Testis (tissue), 3 donors: Measurements from ENCODE around the gene BRI3. TPM values are rescaled to one million over a fixed set of nuclear protein-coding genes. Genes with fewer than 3 reads are reported as not detected.
A peak's percentile ranks its signal among the peaks of the same experiment; 100 is the strongest.

Experiments used
- DNase-seq: peaks from one replicate; pipeline ENCODE4 v3.0.0-alpha.2; 2019
- H3K27ac ChIP-seq, 2 donors: fragments of 200-600 bp; sonication (generic); one replicate each; pipeline ENCODE4 v1.5.1; 2019
- H3K27me3 ChIP-seq: fragments of 200-600 bp; sonication (generic); one replicate; pipeline ENCODE4 v1.5.1; 2019
- H3K36me3 ChIP-seq: fragments of 200-600 bp; sonication (generic); one replicate; pipeline ENCODE4 v1.5.1; 2017; ENCODE audit warnings: low read depth; ENCODE audit errors: missing control alignments
- H3K4me1 ChIP-seq: fragments of 200-600 bp; sonication (generic); one replicate; pipeline ENCODE4 v1.5.1; 2019
- H3K4me3 ChIP-seq, 2 donors: fragments of 200-600 bp; sonication (generic); one replicate each; pipeline ENCODE4 v1.5.1; 2017 to 2019
- H3K9me3 ChIP-seq: fragments of 200-600 bp; sonication (generic); one replicate; pipeline ENCODE4 v1.5.1; 2017
- CTCF ChIP-seq, 3 experiments: fragments of 450-650 bp in 2 of 3; fragments of 200-600 bp in 1 of 3; sonication (generic) in 1 of 3; IDR thresholded peaks; one replicate each; pipeline ENCODE4 v1.5.1; 2016 to 2019; ENCODE audit warnings: antibody characterized with exemption in 3 of 3, mild to moderate bottlenecking in 2 of 3, moderate library complexity in 1 of 3
- POLR2A ChIP-seq: fragments of 450-650 bp; IDR thresholded peaks from one replicate; pipeline ENCODE4 v1.6.1; 2017; ENCODE audit warnings: antibody characterized with exemption, mild to moderate bottlenecking, moderate library complexity
- WGBS, 2 donors: methylation state at CpG; one replicate each; pipeline ENCODE4 v1.1.5; 2018; 5-methylcytosine and 5-hydroxymethylcytosine counted together
- intact Hi-C: fragments of 100-400 bp; cut with DNase I; formaldehyde crosslinking; loops from one replicate; pipeline ENCODE4 v1.15.1; 2023; ENCODE audit warnings: low total_unique reads
- polyA plus RNA-seq: library from polyadenylated mRNA; stranded (reverse); fragments of 350-450 nt; fragmentation: Illumina TruSeq; extraction: RNeasy Lipid Tissue Mini Kit (QIAGEN cat#74804); gene quantifications from one replicate; pipeline ENCODE4 v1.2.3, GENCODE V29; 2014; ENCODE audit warnings: low read depth, low replicate concordance; ENCODE audit not compliant: insufficient read depth
- total RNA-seq, 2 donors: library from RNA; depleted of rRNA; stranded (reverse); fragments of >200 nt; gene quantifications; one replicate each; pipeline ENCODE4 v1.2.3, GENCODE V29; 2016

Gene BRI3
- total and polyA plus RNA-seq, 3 donors from 2014 or later = 61.1 to 167 (median 76.3) TPM

- Histone ChIP-seq H3K4me3 (no peak overlapping the region), H3K27me3 (no peaks in the 10 kb centered on the region), H3K4me1 (peaks cover 6% of the 10 kb centered on the region), H3K9me3 (no peaks in the 10 kb centered on the region), H3K36me3 (no peaks in the 10 kb centered on the region), H3K27ac (peak overlapping the region in 1 of 2 donors; percentile 57)
- intact Hi-C loops = no loop called here
- peak; percentile 71 for DNase-seq
- 43 to 52% methylated on average over 5 of the region's 5 CpGs for WGBS, 2 donors
- TF ChIP-seq POLR2A = no peak
- no peak for TF ChIP-seq CTCF (IDR thresholded peaks at IDR 0.05)
Measured at GRCh38 chr7:98276241-98276761, 5.2 kb upstream of the BRI3 start.

- DNase-seq = no peak
- peaks cover 9% of the 10 kb centered on the region for H3K4me1 ChIP-seq
- H3K9me3 ChIP-seq = no peaks in the 10 kb centered on the region
- intact Hi-C loops = no loop called here
- no peaks in the 10 kb centered on the region for H3K36me3 ChIP-seq
- no peaks in the 10 kb centered on the region for H3K27me3 ChIP-seq
- H3K27ac ChIP-seq = no peak overlapping the region
- 88 to 94% methylated on average over 5 of the region's 5 CpGs for whole genome bisulfite sequencing, 2 donors
- H3K4me3 ChIP-seq = no peak overlapping the region
- TF ChIP-seq CTCF (IDR thresholded peaks at IDR 0.05) (no peak), POLR2A (no peak)
Measured at GRCh38 chr7:98278408-98278807, 3.1 kb upstream of the BRI3 start.

GRCh38 chr7:98278936-98279335, 2.5 kb upstream of the BRI3 start:
- no peaks in the 10 kb centered on the region for H3K27me3 ChIP-seq
- no peak overlapping the region for H3K4me3 ChIP-seq
- intact Hi-C loops = no loop called here
- no peaks in the 10 kb centered on the region for H3K9me3 ChIP-seq
- TF ChIP-seq POLR2A (no peak), CTCF (IDR thresholded peaks at IDR 0.05) (no peak)
- no peak for DNase-seq
- 82 to 88% methylated on average over 3 to 4 of the region's 4 CpGs for WGBS, 2 donors
- H3K27ac ChIP-seq = no peak overlapping the region
- H3K4me1 ChIP-seq = peaks cover 14% of the 10 kb centered on the region
- H3K36me3 ChIP-seq = no peaks in the 10 kb centered on the region

GRCh38 chr7:98280296-98280695, 1.2 kb upstream of the BRI3 start:
- no peak for DNase-seq
- 30 to 45% methylated on average over 7 of the region's 7 CpGs for WGBS, 2 donors
- intact Hi-C loops = no loop called here
- H3K27ac ChIP-seq = peak overlapping the region in 1 of 2 donors; percentile 88
- no peaks in the 10 kb centered on the region for H3K27me3 ChIP-seq
- no peaks in the 10 kb centered on the region for H3K9me3 ChIP-seq
- H3K36me3 ChIP-seq = no peaks in the 10 kb centered on the region
- no peak for TF ChIP-seq POLR2A
- H3K4me1 ChIP-seq = peaks cover 28% of the 10 kb centered on the region
- peak overlapping the region; percentile 78 to 92 for H3K4me3 ChIP-seq

- peak overlapping the region; percentile 94 to 97 for H3K27ac ChIP-seq
- peak; percentile 36 for DNase-seq
- H3K4me1 ChIP-seq = peaks cover 45% of the 10 kb centered on the region
- 4 to 5% methylated on average over 12 to 15 of the region's 77 CpGs for WGBS, 2 donors
- no peaks in the 10 kb centered on the region for H3K9me3 ChIP-seq
- no peaks in the 10 kb centered on the region for H3K27me3 ChIP-seq
- intact Hi-C loops = no loop called here
- no peaks in the 10 kb centered on the region for H3K36me3 ChIP-seq
- TF ChIP-seq CTCF (IDR thresholded peaks at IDR 0.05) = no peak
- no peak for TF ChIP-seq POLR2A
- H3K4me3 ChIP-seq = peak overlapping the region; percentile 92 to 100
Measured at GRCh38 chr7:98281757-98282606, 496 bp downstream of the BRI3 start.
